Dedifferentiated amniotic fluid mesenchymal stem cell (primary cell): ENCODE data around the gene SMIM13.
A peak's percentile ranks its signal among the peaks of the same experiment; 100 is the strongest.

Experiments used
- DNase-seq: peaks from one replicate; pipeline ENCODE4 v3.0.0-alpha.2; 2016; ENCODE audit errors: extremely low spot score

Gene SMIM13

GRCh38 chr6:11153447-11153846 lies 59.8 kb downstream of the SMIM13 start:
- no peak for DNase-seq

- DNase-seq: no peak
Observed at GRCh38 chr6:11155589-11155988, 62.0 kb downstream of the SMIM13 start.

- no peak for DNase-seq
Observed at GRCh38 chr6:11160199-11160598, 66.6 kb downstream of the SMIM13 start.

- peak; percentile 42 for DNase-seq
Observed at GRCh38 chr6:11161031-11161956, 67.7 kb downstream of the SMIM13 start.

- no peak for DNase-seq
Observed at GRCh38 chr6:11162262-11162661, 68.6 kb downstream of the SMIM13 start.

- DNase-seq: no peak
Observed at GRCh38 chr6:11163932-11164331, 70.3 kb downstream of the SMIM13 start.

- DNase-seq: no peak
Observed at GRCh38 chr6:11164717-11165646, 71.3 kb downstream of the SMIM13 start.

- DNase-seq: no peak
Observed at GRCh38 chr6:11166948-11167347, 73.3 kb downstream of the SMIM13 start.

GRCh38 chr6:11168091-11168635 lies 74.5 kb downstream of the SMIM13 start:
- no peak for DNase-seq

GRCh38 chr6:11171952-11172351 lies 78.3 kb downstream of the SMIM13 start:
- DNase-seq: no peak

GRCh38 chr6:11172501-11173327 lies 79.1 kb downstream of the SMIM13 start:
- DNase-seq: no peak

- DNase-seq: no peak
Observed at GRCh38 chr6:11174242-11174611, 80.6 kb downstream of the SMIM13 start.

GRCh38 chr6:11177271-11177670 lies 83.6 kb downstream of the SMIM13 start:
- no peak for DNase-seq

- DNase-seq: no peak
Observed at GRCh38 chr6:11179088-11179418, 85.4 kb downstream of the SMIM13 start.

- DNase-seq: no peak
Observed at GRCh38 chr6:11179419-11180202, 86.0 kb downstream of the SMIM13 start.

GRCh38 chr6:11181478-11182136 lies 88.0 kb downstream of the SMIM13 start:
- DNase-seq: no peak

GRCh38 chr6:11183761-11184362 lies 90.2 kb downstream of the SMIM13 start:
- no peak for DNase-seq

GRCh38 chr6:11185204-11185842 lies 91.7 kb downstream of the SMIM13 start:
- no peak for DNase-seq

GRCh38 chr6:11187301-11187700 lies 93.7 kb downstream of the SMIM13 start:
- no peak for DNase-seq
